DMS53 (cell line): ENCODE results near the gene OXT.

Source experiments
- DNase-seq: peaks from one replicate; lab custom pipeline; 2025; lab: John Stamatoyannopoulos, UW

Gene OXT

DNA sequence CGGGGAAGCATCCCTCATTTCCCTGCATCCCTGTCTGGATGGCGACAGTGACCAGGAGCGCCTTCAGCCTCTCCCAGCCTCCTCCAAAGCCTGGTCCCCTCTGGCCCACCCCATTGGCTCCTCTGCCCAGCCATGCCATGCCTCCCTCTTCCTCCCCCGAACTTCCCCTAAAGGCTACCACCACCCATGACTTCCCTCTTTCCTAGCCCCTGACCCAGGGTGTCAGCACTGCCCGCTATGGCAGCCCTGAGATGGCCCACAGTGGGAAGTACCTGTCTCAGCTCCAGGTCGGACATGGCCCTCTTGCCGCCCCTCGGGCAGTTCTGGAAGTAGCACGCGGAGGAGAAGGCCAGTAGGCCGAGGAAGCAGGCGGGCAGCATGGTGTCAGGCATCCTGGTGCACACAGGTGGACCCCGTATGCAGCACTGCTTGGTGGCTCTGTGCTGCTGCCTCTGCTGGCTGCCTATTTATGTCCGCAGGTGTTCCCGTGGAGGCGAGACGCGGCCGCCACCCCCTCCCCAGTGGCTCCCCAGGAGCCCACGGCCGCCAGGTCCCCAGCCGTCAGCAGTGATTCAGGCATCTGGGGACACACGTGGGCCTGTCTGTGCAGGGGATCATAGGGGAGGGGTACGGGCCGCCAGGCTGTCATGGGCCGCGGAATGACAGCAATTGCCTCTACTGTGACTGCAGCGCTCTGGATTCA lies 13.0 kb downstream of the OXT start, which contains the start of gene AVP:
TSS of gene AVP (minus strand) at position 442 of the 703 bp plus-strand sequence. CDS start at position 392, 50 bp downstream.
- DNase-seq: no peak

DNA sequence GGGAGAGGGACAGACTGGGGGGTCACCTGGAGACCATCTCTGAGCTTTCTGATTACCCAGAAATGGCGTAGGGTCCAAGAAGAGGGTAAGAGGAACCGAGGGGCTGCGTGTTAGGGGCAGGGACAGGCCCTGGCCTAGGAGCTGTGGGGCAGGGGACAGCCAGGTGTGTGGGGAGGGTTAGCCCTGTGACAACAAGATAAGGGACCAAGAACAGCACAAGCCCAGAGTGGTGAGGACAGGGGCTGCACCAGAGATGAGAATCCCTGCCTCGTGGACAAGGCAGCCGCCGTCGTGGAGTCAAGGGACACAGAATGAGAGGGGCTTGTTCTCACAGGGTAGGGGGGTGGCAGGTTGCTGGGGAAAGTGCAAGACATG lies 13.6 kb downstream of the OXT start:
- DNase-seq: no peak

DNA sequence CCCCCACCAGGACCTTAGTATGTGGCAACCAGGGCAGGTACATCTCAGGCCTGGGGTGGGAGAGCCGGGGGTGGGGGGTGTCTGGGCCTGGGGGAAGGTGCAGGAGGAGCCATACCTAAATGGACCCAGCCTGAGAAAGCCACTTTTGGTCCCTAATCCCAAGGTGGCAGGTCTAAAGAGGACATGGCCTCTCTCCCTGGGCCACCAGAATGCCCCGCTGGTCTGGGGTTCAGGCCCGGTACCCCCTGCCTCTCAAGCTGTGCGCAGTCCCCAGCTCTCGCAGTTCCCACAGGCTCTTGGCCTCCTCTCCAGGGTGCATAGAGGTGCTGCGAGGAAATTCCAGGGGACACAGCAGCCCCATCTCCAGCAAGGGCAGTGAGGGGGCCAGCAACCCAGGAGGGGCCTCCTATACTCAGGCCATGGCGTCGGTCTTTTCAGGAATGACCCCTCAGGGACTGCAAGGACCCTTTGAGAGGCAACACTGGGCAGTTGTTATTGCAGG lies 14.2 kb downstream of the OXT start:
- no peak for DNase-seq

DNA sequence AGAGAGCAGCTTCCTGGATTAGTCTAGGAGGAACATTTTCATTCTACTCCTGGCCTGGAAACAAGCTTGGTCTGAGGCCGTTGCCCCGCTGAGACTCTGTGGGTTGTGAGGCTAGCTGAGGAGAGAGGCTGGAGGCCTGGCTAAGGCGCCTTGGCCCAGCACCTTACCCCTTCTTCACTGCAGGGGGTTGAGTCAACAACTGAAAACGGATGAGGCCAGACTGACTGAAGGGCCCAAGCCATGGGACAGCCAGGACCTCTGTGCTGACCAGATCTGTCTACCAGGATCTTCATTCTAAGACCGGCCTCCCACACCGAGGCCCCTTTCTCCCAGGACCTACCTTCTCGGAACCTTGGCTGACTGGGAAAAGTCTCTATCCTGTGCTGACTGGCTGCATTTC lies 16.6 kb downstream of the OXT start:
- no peak for DNase-seq

DNA sequence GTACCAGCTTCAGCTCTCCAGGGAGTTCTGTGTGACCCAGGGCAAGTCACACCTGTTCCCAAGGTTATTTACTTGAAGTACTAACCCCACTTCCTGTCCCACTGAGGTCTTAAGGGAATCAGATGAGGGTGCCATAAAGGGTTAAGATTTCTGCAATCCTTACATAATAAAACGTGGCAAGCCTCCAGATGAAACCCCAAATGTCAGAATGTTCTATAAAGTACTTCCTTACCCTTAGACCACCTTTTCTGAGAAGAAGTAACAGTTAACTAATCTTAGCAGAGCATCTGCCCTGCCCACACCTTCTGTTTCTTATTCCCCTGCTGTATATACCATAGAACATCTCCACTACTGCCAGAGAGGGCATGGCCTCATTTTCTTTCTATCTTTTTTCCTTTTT lies 19.1 kb downstream of the OXT start:
- no peak for DNase-seq

DNA sequence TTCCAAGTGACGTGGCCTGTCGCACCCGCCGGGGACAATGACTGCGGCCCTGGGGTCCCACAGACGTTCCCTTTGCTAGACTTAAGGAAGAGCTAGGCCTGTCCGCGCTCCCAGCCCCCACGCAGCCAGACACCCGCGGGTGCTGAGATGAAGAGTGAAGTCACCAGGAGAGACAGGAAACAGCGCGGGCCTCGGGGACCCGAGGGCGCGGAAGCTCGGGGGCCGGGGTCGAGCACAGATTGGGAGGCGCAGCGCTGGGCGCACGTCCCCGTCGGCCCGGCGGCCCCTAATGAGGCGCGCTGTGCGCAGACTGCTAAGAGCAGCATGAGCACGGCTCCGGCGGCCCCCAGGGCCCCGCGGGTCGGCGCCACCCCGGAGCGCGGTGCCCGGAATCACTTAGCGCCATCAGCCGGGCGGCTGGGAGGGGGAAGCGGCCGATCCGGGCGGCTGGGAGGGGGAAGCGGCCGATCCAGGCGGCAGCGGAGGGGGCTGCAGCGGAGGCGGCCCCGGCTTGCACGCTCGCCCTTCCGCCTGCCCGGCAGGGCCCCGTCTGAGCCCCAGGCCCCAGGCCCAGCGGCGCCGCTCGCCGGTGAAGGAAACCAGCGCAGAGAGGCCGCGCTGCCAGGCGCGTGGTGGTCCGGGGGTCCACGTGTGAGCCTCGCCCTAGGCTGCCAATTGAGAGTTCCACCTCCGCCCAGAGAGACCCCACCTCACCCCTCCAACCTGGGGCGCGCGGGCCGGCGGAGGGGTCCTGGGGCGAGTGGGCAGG lies 21.4 kb downstream of the OXT start:
- no peak for DNase-seq

DNA sequence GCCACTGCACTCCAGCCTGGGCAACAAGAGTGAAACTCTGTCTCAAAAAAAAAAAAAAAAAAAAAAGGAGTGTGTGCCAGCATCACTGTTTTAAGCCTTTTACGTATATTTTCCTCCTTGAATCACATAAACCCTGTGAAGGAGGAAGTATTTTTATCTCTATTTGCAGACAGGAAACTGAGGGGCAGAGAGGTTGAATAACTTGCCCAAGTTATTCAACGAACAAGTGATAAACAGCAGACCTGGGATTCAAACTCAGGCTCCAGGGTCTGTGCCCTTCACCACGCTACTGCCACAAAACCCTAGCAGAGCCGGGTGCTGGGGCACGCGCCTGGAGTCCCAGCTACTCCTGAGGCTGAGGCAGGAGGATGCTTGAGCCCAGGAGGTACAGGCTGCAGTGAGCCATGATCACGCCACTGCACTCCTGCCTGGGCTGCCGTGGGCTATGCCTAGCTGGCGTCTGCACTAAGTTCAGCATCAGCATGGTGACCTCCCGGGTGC lies 22.5 kb downstream of the OXT start:
- no peak for DNase-seq

DNA sequence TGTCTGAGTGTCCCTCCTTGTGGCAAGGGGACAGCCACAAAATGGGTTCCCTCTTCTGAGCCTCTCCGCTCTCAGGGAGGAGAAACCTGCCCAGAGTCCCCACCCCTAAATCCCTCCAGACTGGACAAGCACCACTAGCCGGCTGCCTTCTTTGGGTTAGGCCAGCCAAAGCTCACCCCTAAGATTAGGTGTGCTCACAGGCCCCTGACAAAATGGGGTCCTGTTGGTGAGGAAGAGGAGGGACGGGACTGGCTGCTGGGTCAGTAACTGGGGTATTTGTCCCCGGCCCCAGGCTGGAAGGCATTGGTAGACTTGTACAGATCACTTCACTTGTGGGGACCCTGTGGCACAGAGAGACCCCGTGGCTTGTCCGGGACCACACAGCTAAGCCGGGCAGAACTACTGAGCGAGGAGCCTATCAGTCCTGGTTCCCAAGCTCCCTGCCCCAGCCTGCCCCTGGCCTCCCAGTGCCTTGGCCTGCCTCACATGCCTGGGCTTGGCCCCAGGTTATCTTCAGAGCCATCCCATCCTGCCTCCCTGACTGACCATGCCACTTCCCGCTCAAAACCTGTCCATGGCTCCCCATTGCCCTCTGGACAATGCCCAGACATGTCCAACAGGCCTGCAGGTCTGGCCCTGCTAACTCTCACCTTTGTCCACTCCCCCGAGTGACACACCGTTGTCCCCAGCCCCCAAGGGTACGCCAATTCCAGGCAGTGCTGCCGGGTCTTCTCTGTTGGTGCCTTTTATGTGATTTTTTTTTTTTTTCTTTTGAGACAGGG lies 23.6 kb downstream of the OXT start:
- DNase-seq: no peak

DNA sequence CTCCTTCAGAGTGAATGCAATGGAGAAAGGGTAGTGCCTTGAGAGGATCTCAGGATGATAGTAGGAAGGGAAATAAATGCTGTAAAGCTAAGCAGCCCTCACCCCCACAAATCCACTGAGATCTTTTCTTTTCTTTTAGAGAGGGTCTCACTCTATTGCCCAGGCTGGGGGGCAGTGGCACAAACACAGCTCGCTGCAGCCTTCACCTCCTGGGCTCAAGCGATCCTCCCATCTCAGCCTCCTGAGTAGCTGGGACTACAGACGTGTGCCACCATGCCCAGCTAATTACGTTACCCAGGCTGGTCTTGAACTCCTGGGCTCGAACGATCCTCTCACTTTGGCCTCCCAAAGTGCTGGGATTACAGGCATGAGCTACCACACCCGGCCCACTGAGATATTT lies 29.1 kb downstream of the OXT start:
- no peak for DNase-seq

DNA sequence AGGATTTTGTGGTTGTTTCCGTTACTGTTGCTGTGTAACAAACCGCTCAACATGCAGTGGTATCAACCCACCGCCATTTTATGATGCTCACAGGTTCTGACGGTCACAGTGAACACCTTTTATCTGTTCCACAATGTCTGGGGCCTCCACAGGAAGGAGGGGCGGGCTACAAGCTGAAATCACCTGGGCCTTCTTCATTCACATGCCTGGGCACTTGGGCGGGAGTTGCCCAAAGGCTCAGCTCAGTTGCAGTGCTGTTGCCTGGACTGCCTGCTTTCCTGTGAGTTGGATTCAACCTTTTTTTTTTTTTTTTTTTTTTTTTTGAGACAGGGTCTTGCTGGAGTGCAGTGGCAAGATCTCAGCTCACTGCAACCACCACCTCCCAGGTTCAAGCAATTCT lies 29.8 kb downstream of the OXT start:
- DNase-seq: no peak

DNA sequence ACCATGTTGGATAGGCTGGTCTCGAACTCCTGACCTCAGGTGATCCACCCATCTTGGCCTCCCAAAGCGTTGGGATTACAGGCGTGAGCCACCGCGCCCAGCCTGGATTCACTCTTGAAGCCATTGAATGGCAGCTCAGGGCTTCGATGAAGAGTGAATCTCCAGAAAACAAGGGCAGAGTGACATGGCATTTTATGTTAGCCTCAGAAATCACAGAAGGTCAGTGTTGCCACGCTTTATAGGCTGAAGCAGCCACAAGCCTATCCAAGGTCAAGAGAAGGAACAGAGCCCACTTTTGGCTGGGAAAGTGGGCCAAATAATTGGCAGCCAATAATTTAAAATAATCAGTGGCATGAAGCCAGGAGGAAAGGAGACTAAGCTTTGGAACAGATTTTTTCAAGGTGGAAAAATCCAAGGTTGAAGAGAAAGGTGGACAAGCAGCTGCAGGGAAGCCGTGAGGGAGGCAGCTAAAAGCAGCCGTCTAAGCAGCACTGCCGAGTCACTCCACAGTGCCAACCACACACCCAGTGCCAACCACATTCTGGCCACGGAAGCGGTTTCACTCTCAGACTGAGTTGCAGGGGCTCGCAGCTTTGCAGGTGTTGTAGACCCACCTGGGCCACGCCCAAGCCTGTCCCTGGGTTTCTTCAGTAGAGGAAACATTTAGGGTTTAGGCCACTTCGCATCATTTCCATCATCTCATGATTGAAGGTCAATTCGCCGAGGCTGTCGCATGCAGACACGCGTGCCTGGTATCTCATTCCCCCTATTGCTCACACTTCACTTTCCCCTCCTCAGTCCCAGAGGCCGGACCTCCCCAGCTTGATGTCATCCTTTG lies 30.5 kb downstream of the OXT start:
- no peak for DNase-seq

DNA sequence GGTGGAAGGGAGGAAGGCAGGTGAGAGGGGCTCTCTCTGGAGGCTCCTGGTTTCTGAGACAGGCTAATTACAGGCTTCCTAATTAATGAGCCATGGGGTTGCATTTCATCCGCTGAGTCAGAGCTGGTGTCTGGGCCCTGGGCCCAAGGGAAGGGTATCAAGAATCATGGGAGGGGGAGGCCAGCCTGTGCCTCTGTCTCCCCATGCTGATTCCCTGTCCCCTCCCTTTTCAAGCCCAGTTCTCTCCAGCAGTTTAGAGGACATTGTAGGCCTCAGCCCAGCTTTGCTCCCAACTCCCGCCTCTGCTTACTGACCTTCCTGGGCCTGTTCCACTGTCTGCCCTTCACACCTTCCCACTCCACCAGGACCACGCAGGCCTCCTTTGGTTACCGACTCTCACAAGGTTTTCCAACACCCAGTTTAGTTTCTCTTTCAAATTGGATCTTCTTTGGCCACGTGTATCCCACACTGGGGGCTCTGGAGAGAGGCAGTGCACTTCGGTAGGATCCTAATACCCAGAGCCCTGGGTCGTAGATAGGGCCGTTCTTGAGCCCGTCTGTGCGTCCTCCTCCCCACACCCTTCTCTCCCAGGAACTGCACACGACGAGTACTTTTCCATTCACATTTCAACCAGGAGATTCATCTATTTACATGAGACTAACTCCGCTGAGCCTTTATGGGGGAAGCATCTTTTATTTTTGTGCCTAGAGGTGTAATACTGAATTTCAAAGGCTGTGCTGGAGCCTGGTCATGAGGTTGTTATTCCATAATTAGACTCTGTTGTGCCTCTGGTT lies 31.4 kb downstream of the OXT start:
- DNase-seq: no peak

DNA sequence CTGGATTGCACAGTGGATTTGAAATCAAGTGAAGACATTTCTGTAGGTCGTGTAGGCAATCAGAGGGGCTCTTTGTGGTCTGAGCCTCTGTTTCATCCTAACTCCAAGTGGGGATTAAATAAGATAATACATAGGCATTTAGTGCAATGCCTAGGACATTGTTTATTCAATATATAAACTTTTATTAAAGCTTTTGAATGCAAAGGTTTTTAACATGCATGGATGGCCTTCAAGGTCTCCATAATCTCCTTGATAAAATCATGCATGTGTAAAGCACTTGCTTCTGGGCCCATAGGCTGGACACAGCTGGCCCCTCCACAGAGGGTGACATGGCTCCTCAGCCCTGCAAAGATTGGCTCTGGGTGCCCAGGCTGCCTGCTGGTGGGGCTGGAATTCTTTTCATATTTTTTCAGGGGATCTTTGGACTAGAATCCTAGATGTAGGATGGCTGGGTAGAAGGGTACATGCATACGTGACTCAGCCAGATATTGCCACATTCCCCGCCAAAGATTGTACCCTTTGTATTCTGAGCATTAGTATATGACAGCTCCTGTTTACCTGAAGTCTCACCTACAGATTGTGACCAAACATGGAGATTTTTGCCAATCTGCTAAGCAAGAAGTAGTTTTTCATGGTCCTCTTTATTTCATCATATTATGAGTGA lies 32.1 kb downstream of the OXT start:
- no peak for DNase-seq

DNA sequence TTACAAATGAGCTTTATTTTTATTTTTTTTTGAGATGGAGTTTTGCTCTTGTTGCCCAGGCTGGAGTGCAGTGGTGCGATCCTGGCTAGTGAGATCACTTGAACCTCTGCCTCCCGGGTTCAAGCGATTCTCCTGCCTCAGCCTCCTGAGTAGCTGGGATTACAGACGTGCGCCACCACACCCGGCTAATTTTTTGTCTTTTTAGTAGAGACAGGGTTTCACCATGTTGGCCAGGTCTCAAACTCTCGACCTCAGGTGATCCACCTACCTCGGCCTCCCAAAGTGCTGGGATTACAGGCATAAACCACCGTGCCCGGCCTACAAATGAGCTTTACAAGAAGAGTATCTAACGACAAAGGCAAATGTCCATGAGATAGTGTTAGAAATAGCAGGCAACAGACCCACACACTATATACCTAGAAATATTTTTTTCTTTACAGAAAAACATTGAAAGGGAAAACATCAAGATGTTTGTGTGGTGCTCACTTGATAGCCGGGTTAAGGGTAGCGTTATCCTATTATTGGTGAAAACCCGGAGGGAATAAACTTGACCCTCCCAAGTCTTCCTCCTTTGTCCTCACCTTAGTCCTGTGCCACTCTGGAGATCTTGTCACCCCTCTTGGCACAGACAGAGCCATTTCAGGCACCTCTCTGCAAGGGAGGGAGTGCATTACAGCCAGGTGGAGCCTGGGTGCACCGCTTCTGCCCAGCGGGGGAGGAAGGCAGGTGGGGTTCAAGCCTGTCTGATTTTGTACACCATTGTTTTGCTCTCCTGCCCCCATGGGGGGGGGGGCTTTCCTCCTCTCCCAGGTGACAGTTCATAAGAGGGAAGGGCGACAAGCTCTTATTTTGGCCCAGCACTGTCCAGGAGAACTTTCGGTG lies 34.1 kb downstream of the OXT start:
- no peak for DNase-seq

DNA sequence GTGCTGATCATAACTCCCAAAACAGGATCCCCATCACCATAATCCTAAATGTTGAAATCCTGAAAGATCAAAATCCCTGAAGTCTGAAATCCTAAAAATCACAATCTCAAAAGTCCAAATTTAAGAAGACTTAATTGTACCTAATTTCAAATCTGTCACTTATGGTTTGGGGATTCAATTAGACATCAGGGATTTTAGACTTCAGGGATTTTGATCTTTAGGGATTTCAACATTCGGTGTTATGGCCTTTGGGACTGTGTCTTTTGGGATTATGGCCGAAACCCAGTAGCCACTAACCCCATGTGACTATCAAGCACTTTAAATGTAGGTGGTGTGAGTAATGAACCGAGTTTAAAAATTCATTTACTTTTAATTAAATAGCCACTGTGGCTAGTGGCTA lies 34.8 kb downstream of the OXT start:
- DNase-seq: no peak

DNA sequence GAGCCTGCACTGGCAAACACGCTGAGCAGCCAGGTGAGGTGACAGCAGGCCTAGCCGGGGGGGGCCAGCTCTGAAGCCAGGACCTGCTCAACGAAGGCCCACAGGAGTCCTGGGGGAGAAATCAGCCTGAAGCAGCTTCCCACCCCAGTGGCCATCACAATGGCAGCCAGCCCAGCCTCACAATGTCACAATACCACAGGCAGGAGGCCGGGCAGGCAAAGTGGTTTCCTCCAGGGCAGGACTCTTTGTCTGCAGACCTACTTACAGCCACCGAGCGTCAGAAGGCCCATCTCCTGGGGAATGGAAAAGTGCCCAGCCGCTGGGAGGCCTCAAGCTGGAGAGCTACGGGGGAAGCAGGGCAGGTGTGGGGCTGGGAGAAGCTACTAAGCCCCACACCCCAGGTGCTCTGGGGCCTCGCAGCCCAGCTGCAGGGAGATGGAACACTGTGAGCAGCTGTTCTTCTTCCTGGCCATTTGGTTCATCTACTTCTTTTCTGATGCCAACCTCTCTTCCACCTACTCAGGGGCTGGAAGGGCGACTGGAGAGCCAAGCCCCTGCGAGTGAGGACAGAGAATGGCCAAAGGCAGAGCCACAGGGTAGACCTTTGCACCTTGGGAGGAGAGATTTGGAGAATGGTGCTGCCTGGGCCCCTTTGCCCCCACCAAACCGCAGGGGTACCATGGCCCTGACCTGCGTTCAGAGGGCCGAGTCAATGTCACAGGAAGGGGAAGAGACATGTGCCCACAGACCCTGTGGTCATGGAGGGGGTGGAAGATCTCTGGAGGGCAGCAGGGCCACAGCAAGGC lies 35.4 kb downstream of the OXT start:
- DNase-seq: no peak

DNA sequence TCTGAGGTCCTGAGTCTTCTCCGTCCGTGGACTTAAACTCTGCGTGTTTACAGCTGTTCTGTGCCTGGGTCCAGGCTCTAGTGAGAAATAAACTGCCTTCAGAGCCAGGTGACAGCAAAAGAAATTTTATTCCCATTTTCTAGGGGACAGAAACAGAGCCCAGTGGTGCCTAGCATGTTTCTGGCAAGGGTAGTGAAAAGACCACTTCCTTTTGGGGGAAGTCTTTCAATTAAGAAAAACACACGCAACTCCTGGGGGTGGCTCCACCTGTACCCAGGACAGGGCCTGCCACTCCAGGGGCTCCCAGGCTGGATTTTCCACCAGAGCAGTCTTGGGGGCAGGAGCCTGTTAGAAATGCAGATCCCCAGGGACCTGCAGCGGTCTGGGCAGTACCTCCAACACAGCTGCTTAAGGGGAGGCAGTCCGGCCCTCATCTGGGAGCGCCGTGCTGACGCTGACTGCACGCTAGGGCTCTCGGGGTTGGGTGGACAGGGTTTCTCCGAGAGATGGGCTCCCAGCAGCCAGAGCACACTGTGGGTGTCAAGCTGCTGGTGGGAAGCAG lies 36.1 kb downstream of the OXT start:
- DNase-seq: no peak
